Glutamatergic neuron (in vitro differentiated cells): ENCODE measurements around the gene AGBL4. TPM values are rescaled to one million over a fixed set of nuclear protein-coding genes. Genes with fewer than 3 reads are reported as not detected.
A peak's percentile ranks its signal among the peaks of the same experiment; 100 is the strongest.

ENCODE experiments used
- DNase-seq: peaks from one replicate; pipeline ENCODE4 v3.0.0; 2022
- H3K27ac Mint-ChIP-seq: one replicate; pipeline ENCODE4 v1.8.0; 2020; ENCODE audit warnings: mild to moderate bottlenecking, mixed read lengths, inconsistent platforms; ENCODE audit not compliant: unreplicated experiment
- H3K27me3 Mint-ChIP-seq: one replicate; pipeline ENCODE4 v1.8.0; 2020; ENCODE audit warnings: mild to moderate bottlenecking, moderate library complexity, mixed read lengths, inconsistent platforms; ENCODE audit not compliant: unreplicated experiment
- H3K36me3 Mint-ChIP-seq: one replicate; pipeline ENCODE4 v1.8.0; 2020; ENCODE audit warnings: mild to moderate bottlenecking, mixed read lengths, inconsistent platforms; ENCODE audit not compliant: unreplicated experiment
- H3K4me1 Mint-ChIP-seq: one replicate; pipeline ENCODE4 v1.8.0; 2020; ENCODE audit warnings: mild to moderate bottlenecking, low read depth, mixed read lengths, inconsistent platforms; ENCODE audit not compliant: unreplicated experiment
- H3K4me3 Mint-ChIP-seq: one replicate; pipeline ENCODE4 v1.8.0; 2020; ENCODE audit warnings: mild to moderate bottlenecking, mixed read lengths, inconsistent platforms; ENCODE audit not compliant: unreplicated experiment
- H3K9me3 Mint-ChIP-seq: one replicate; pipeline ENCODE4 v1.8.0; 2020; ENCODE audit warnings: mild to moderate bottlenecking, moderate library complexity, mixed read lengths, inconsistent platforms; ENCODE audit not compliant: unreplicated experiment
- CTCF ChIP-seq: fragments of 200-600 bp; sonication (generic); IDR thresholded peaks from one replicate; pipeline ENCODE4 v1.5.0; 2021; ENCODE audit not compliant: partially characterized antibody, unreplicated experiment
- total RNA-seq: library from RNA; stranded (reverse); fragmentation: NEBNext Ultra II Directional; extraction: Animal tissue kit (Norgen Biotek cat#: 25700); gene quantifications from one replicate; pipeline ENCODE4 v1.2.1, GENCODE V29; 2021; ENCODE audit not compliant: unreplicated experiment

The AGBL4 gene
- total RNA-seq, 1 donor from 2014 or later: 3.5 TPM

GRCh38 chr1:48756683-48757316 lies 1267.0 kb downstream of the AGBL4 start:
- Mint-ChIP-seq H3K4me1 (no peaks in the 10 kb centered on the region), H3K27me3 (no peaks in the 10 kb centered on the region)

GRCh38 chr1:48753293-48753692 lies 1270.5 kb downstream of the AGBL4 start:
- H3K9me3 Mint-ChIP-seq: no peaks in the 10 kb centered on the region
- DNase-seq: no peak
- H3K27me3 Mint-ChIP-seq: no peaks in the 10 kb centered on the region
- H3K4me3 Mint-ChIP-seq: no peak overlapping the region
- H3K27ac Mint-ChIP-seq: no peak overlapping the region
- no peak for TF ChIP-seq CTCF
- peaks cover 2% of the 10 kb centered on the region for H3K36me3 Mint-ChIP-seq
- H3K4me1 Mint-ChIP-seq: peaks cover 19% of the 10 kb centered on the region

More at GRCh38 chr1:48756683-48757316, 1267.0 kb downstream of the AGBL4 start:
- no peak for TF ChIP-seq CTCF
- Mint-ChIP-seq H3K4me3 (no peak overlapping the region), H3K27ac (no peak overlapping the region), H3K9me3 (no peaks in the 10 kb centered on the region), H3K36me3 (peaks cover 5% of the 10 kb centered on the region)
- no peak for DNase-seq

GRCh38 chr1:48750109-48750508 lies 1273.6 kb downstream of the AGBL4 start:
- Mint-ChIP-seq H3K9me3 (peaks cover 1% of the 10 kb centered on the region), H3K27me3 (no peaks in the 10 kb centered on the region), H3K4me3 (no peak overlapping the region), H3K36me3 (no peaks in the 10 kb centered on the region), H3K27ac (peak overlapping the region; percentile 16), H3K4me1 (peaks cover 35% of the 10 kb centered on the region)
- TF ChIP-seq CTCF: no peak
- no peak for DNase-seq

GRCh38 chr1:48749068-48749467 lies 1274.7 kb downstream of the AGBL4 start:
- H3K27me3 Mint-ChIP-seq: no peaks in the 10 kb centered on the region
- H3K4me1 Mint-ChIP-seq: peaks cover 35% of the 10 kb centered on the region
- peaks cover 1% of the 10 kb centered on the region for H3K9me3 Mint-ChIP-seq
- H3K36me3 Mint-ChIP-seq: no peaks in the 10 kb centered on the region
- no peak for DNase-seq
- H3K4me3 Mint-ChIP-seq: no peak overlapping the region
- H3K27ac Mint-ChIP-seq: no peak overlapping the region
- TF ChIP-seq CTCF: no peak

- Mint-ChIP-seq H3K4me3 (no peak overlapping the region), H3K9me3 (peaks cover 1% of the 10 kb centered on the region), H3K27ac (peak overlapping the region; percentile 10), H3K4me1 (peaks cover 35% of the 10 kb centered on the region), H3K36me3 (no peaks in the 10 kb centered on the region), H3K27me3 (no peaks in the 10 kb centered on the region)
- no peak for TF ChIP-seq CTCF
- no peak for DNase-seq
These were observed 1276.8 kb downstream of the AGBL4 start for GRCh38 chr1:48746906-48747305.
